Thyroid gland (tissue), 4 donors: Measurements from ENCODE around the gene LRIT2. TPM values are rescaled to one million over a fixed set of nuclear protein-coding genes. Genes with fewer than 3 reads are reported as not detected.
"Not testable (repeated sequence)": the region's sequence is repeated elsewhere in the genome, so short reads cannot be mapped to it uniquely, and the experiment has no call there.

Experiments used
- DNase-seq, 2 donors: peaks; one replicate each; pipeline ENCODE4 v3.0.0-alpha.2; 2019
- H3K27ac ChIP-seq, 3 donors: fragments of 200-600 bp; sonication (generic); 1 replicate in 2 of 3; 2 replicates in 1 of 3; pipeline ENCODE4 v1.5.1; 2016 to 2019; ENCODE audit warnings: mild to moderate bottlenecking in 1 of 3, moderate library complexity in 1 of 3
- H3K27me3 ChIP-seq: fragments of 200-600 bp; sonication (generic); one replicate; pipeline ENCODE4 v1.5.1; 2019
- H3K36me3 ChIP-seq, 2 donors: fragments of 200-600 bp; sonication (generic); one replicate each; pipeline ENCODE4 v1.5.1; 2016 to 2019
- H3K4me1 ChIP-seq, 2 donors: fragments of 200-600 bp; sonication (generic); one replicate each; pipeline ENCODE4 v1.5.1; 2017 to 2019
- H3K4me3 ChIP-seq, 3 donors: fragments of 200-600 bp; sonication (generic); replicated peaks in 1 of 3; 1 replicate in 2 of 3; 2 replicates in 1 of 3; pipeline ENCODE4 v1.5.1; 2016; ENCODE audit warnings: mild to moderate bottlenecking in 1 of 3
- H3K9me3 ChIP-seq: fragments of 200-600 bp; sonication (generic); one replicate; pipeline ENCODE4 v1.5.1; 2017
- CTCF ChIP-seq, 6 experiments: fragments of 200-600 bp in 3 of 6; fragments of 450-650 bp in 3 of 6; sonication (generic) in 3 of 6; IDR thresholded peaks; one replicate each; pipeline ENCODE4 v1.5.1; 2016 to 2019; ENCODE audit warnings: antibody characterized with exemption in 6 of 6, mild to moderate bottlenecking in 2 of 6, inconsistent platforms in 1 of 6, moderate library complexity in 1 of 6
- POLR2A ChIP-seq, 2 donors: fragments of 450-650 bp; IDR thresholded peaks; one replicate each; pipeline ENCODE4 v1.6.1; 2017; ENCODE audit warnings: antibody characterized with exemption in 2 of 2, mild to moderate bottlenecking in 2 of 2, moderate library complexity in 1 of 2
- WGBS, 2 donors: methylation state at CpG; one replicate each; pipeline ENCODE4 v1.1.5; 2017; 5-methylcytosine and 5-hydroxymethylcytosine counted together
- intact Hi-C: fragments of 100-400 bp; cut with DNase I; formaldehyde crosslinking; loops from one replicate; pipeline ENCODE4 v1.15.1; 2023
- total RNA-seq, 4 donors: library from RNA; depleted of rRNA; stranded (reverse); fragments of >200 nt; gene quantifications; one replicate each; pipeline ENCODE4 v1.2.3, GENCODE V29; 2016

Gene LRIT2
- total RNA-seq, 4 donors from 2014 or later = not detected

- Histone ChIP-seq H3K4me3 (no peak overlapping the region), H3K27me3 (no peaks in the 10 kb centered on the region), H3K36me3 (no peaks in the 10 kb centered on the region), H3K9me3 (no peaks in the 10 kb centered on the region), H3K4me1 (peaks cover 7 to 10% of the 10 kb centered on the region in 2 donors), H3K27ac (no peak overlapping the region)
- WGBS, 2 donors = 83 to 95% methylated on average over 2 to 3 of the region's 4 CpGs
- no peak for DNase-seq
- intact Hi-C loops = no loop called here
- no peak for TF ChIP-seq CTCF (IDR thresholded peaks at IDR 0.05)
- TF ChIP-seq POLR2A (IDR thresholded peaks at IDR 0.05) = no peak
These were observed 48.4 kb downstream of the LRIT2 start for GRCh38 chr10:84176836-84177474.

- Histone ChIP-seq H3K36me3 (no peaks in the 10 kb centered on the region), H3K27ac (no peak overlapping the region), H3K4me1 (peaks cover 7 to 10% of the 10 kb centered on the region in 2 donors), H3K27me3 (no peaks in the 10 kb centered on the region), H3K9me3 (no peaks in the 10 kb centered on the region), H3K4me3 (no peak overlapping the region)
- intact Hi-C loops = no loop called here
- WGBS, 2 donors = 88 to 98% methylated on average over 4 of the region's 4 CpGs
- no peak for DNase-seq
- TF ChIP-seq POLR2A (IDR thresholded peaks at IDR 0.05) = no peak
- TF ChIP-seq CTCF (IDR thresholded peaks at IDR 0.05) = no peak
These were observed 49.0 kb downstream of the LRIT2 start for GRCh38 chr10:84176351-84176750.

- WGBS, 2 donors = 93 to 95% methylated on average over 6 of the region's 6 CpGs
- TF ChIP-seq POLR2A (IDR thresholded peaks at IDR 0.05) (no peak), CTCF (IDR thresholded peaks at IDR 0.05) (no peak)
- no peak overlapping the region for H3K4me3 ChIP-seq
- DNase-seq = no peak
- H3K4me1 ChIP-seq = peaks cover 7 to 10% of the 10 kb centered on the region in 2 donors
- no peaks in the 10 kb centered on the region for H3K9me3 ChIP-seq
- H3K27me3 ChIP-seq = no peaks in the 10 kb centered on the region
- intact Hi-C loops = no loop called here
- H3K27ac ChIP-seq = no peak overlapping the region
- no peaks in the 10 kb centered on the region for H3K36me3 ChIP-seq
These were observed 49.9 kb downstream of the LRIT2 start for GRCh38 chr10:84175436-84175835.

GRCh38 chr10:84173501-84173929 is 51.8 kb downstream of the LRIT2 start, which contains the start of gene GPR15LG:
Gene GPR15LG (plus strand): TSS chr10:84173801. CDS start chr10:84173852, 51 bp downstream.
- DNase-seq = no peak
- no peaks in the 10 kb centered on the region for H3K4me1 ChIP-seq
- no peak within 1 kb of the TSS for H3K27ac ChIP-seq
- 67 to 89% methylated on average over 2 of the region's 2 CpGs for WGBS, 2 donors
- TF ChIP-seq CTCF (IDR thresholded peaks at IDR 0.05) = no peak
- no peak for TF ChIP-seq POLR2A (IDR thresholded peaks at IDR 0.05)
- no peaks in the 10 kb centered on the region for H3K9me3 ChIP-seq
- no peaks in the 10 kb centered on the region for H3K27me3 ChIP-seq
- H3K4me3 ChIP-seq = no peak within 1 kb of the TSS
- intact Hi-C loops = no loop called here
- H3K36me3 ChIP-seq = no peaks in the 10 kb centered on the region

GRCh38 chr10:84172467-84173356 is 52.6 kb downstream of the LRIT2 start:
- intact Hi-C loops = no loop called here
- no peak overlapping the region for H3K27ac ChIP-seq
- H3K4me1 ChIP-seq = no peaks in the 10 kb centered on the region
- H3K36me3 ChIP-seq = no peaks in the 10 kb centered on the region
- DNase-seq = no peak
- no peaks in the 10 kb centered on the region for H3K9me3 ChIP-seq
- H3K27me3 ChIP-seq = no peaks in the 10 kb centered on the region
- no peak for TF ChIP-seq CTCF (IDR thresholded peaks at IDR 0.05)
- no peak for TF ChIP-seq POLR2A (IDR thresholded peaks at IDR 0.05)
- no peak overlapping the region for H3K4me3 ChIP-seq
- 92 to 95% methylated on average over 9 of the region's 9 CpGs for WGBS, 2 donors

- H3K4me1 ChIP-seq, H3K36me3 ChIP-seq, DNase-seq, intact Hi-C loops, H3K27ac ChIP-seq, H3K4me3 ChIP-seq, H3K27me3 ChIP-seq, H3K9me3 ChIP-seq: not testable (repeated sequence)
- WGBS, 2 donors = 75 to 91% methylated on average over 10 to 21 of the region's 21 CpGs
These were observed 53.5 kb downstream of the LRIT2 start for GRCh38 chr10:84171700-84172466.

GRCh38 chr10:84171237-84171636 is 54.1 kb downstream of the LRIT2 start:
- 93 to 98% methylated on average over 2 of the region's 2 CpGs for WGBS, 2 donors
- DNase-seq, H3K36me3 ChIP-seq, H3K27me3 ChIP-seq, H3K4me3 ChIP-seq, H3K9me3 ChIP-seq, H3K27ac ChIP-seq, H3K4me1 ChIP-seq, intact Hi-C loops: not testable (repeated sequence)
